Astrocyte (in vitro differentiated cells and primary cell): ENCODE results near the gene COL9A2. TPM values are rescaled to one million over a fixed set of nuclear protein-coding genes. Genes with fewer than 3 reads are reported as not detected.

Experiments used
- DNase-seq: peaks from one replicate; pipeline ENCODE4 v3.0.0-alpha.2; 2010; ENCODE audit warnings: low read depth
- FAIRE-seq: peaks from 2 replicates; lab custom pipeline; 2011; peaks lifted over from hg19 to GRCh38; lab: Jason Lieb, UNC
- H2AFZ ChIP-seq: 2 replicates; pipeline ENCODE4 v1.6.0; 2012; ENCODE audit warnings: low read depth, low read length, inconsistent platforms
- H3K27ac ChIP-seq: 2 replicates; pipeline ENCODE4 v1.5.1; 2011; ENCODE audit warnings: low read depth, low read length, inconsistent platforms
- H3K27me3 ChIP-seq: 2 replicates; pipeline ENCODE4 v1.6.0; 2011; ENCODE audit warnings: low read length, inconsistent platforms; ENCODE audit not compliant: insufficient read depth
- H3K36me3 ChIP-seq: 2 replicates; pipeline ENCODE4 v1.5.1; 2011; ENCODE audit warnings: low read length, inconsistent platforms; ENCODE audit not compliant: insufficient read depth
- H3K4me1 ChIP-seq: 2 replicates; pipeline ENCODE4 v1.5.1; 2011; ENCODE audit warnings: low read length, inconsistent platforms; ENCODE audit not compliant: insufficient read depth
- H3K4me2 ChIP-seq: 2 replicates; pipeline ENCODE4 v1.6.0; 2012; ENCODE audit warnings: low read length, inconsistent platforms
- H3K4me3 ChIP-seq: 2 replicates; pipeline ENCODE4 v1.5.1; 2011; ENCODE audit warnings: low read depth, mild to moderate bottlenecking, low read length, inconsistent platforms; ENCODE audit not compliant: insufficient read depth
- H3K79me2 ChIP-seq: 2 replicates; pipeline ENCODE4 v1.6.0; 2012; ENCODE audit warnings: mild to moderate bottlenecking, low read length, inconsistent platforms; ENCODE audit not compliant: insufficient read depth
- H3K9ac ChIP-seq: 2 replicates; pipeline ENCODE4 v1.6.0; 2012; ENCODE audit warnings: mild to moderate bottlenecking, low read length, inconsistent platforms
- H3K9me3 ChIP-seq: 2 replicates; pipeline ENCODE4 v1.5.1; 2012; ENCODE audit warnings: low read depth, mild to moderate bottlenecking, low read length, inconsistent platforms; ENCODE audit not compliant: insufficient read depth
- H4K20me1 ChIP-seq: 2 replicates; pipeline ENCODE4 v1.6.0; 2012; ENCODE audit warnings: low read length, inconsistent platforms; ENCODE audit not compliant: insufficient read depth
- H3K27ac Mint-ChIP-seq: one replicate; pipeline ENCODE4 v1.8.0; 2021; ENCODE audit warnings: mild to moderate bottlenecking, mixed read lengths; ENCODE audit not compliant: unreplicated experiment
- H3K27me3 Mint-ChIP-seq: one replicate; pipeline ENCODE4 v1.8.0; 2021; ENCODE audit warnings: low read depth, mixed read lengths; ENCODE audit not compliant: unreplicated experiment
- H3K36me3 Mint-ChIP-seq: one replicate; pipeline ENCODE4 v1.8.0; 2021; ENCODE audit warnings: low read depth, mixed read lengths; ENCODE audit not compliant: unreplicated experiment
- H3K4me1 Mint-ChIP-seq: one replicate; pipeline ENCODE4 v1.8.0; 2021; ENCODE audit warnings: low read depth, mixed read lengths; ENCODE audit not compliant: unreplicated experiment
- H3K4me3 Mint-ChIP-seq: one replicate; pipeline ENCODE4 v1.8.0; 2021; ENCODE audit warnings: mild to moderate bottlenecking, moderate library complexity, mixed read lengths; ENCODE audit not compliant: unreplicated experiment
- H3K9me3 Mint-ChIP-seq: one replicate; pipeline ENCODE4 v1.8.0; 2021; ENCODE audit warnings: mild to moderate bottlenecking, mixed read lengths; ENCODE audit not compliant: unreplicated experiment
- EZH2 ChIP-seq: IDR thresholded peaks from 2 replicates; pipeline ENCODE4 v1.6.1; 2012; ENCODE audit warnings: mild to moderate bottlenecking, low read length, inconsistent platforms; ENCODE audit not compliant: insufficient read depth
- total RNA-seq: library from RNA; stranded (reverse); gene quantifications from 2 replicates; pipeline ENCODE4 v1.2.1, GENCODE V29; 2021
- TF ChIP-seq, protein P1 (sequence below): IDR thresholded peaks from 2 replicates; pipeline ENCODE4 v1.5.1; 2011; ENCODE audit warnings: low read depth, mild to moderate bottlenecking, inconsistent platforms, low read length, moderate library complexity; ENCODE audit not compliant: insufficient read depth

The COL9A2 gene
- total RNA-seq, 1 donor from 2014 or later, result 2.1 TPM

DNA sequence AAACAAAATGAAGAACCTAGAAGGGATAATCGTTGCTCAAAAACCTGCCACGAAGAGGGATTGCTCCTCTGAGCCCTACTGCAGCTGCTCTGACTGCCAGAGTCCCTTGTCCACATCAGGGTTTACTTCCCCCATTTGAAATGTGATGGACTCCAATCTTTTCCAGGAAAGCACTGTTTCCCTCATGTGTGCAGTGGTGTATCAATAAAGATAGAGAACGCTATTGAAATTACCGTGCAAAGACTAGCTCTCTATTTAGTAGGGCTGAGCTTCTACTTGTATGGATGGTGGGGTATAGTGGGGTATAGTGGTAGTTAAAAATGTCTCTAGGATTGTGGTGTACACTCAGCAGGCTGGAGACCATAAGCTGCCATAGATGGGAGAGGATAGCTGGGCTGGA lies 65.6 kb downstream of the COL9A2 start:
- H3K4me1 Mint-ChIP-seq, result peaks cover 9% of the 10 kb centered on the region
- no peak overlapping the region for H3K4me3 Mint-ChIP-seq
- H3K36me3 Mint-ChIP-seq, result peaks cover 5% of the 10 kb centered on the region
- TF ChIP-seq, protein P1, sequence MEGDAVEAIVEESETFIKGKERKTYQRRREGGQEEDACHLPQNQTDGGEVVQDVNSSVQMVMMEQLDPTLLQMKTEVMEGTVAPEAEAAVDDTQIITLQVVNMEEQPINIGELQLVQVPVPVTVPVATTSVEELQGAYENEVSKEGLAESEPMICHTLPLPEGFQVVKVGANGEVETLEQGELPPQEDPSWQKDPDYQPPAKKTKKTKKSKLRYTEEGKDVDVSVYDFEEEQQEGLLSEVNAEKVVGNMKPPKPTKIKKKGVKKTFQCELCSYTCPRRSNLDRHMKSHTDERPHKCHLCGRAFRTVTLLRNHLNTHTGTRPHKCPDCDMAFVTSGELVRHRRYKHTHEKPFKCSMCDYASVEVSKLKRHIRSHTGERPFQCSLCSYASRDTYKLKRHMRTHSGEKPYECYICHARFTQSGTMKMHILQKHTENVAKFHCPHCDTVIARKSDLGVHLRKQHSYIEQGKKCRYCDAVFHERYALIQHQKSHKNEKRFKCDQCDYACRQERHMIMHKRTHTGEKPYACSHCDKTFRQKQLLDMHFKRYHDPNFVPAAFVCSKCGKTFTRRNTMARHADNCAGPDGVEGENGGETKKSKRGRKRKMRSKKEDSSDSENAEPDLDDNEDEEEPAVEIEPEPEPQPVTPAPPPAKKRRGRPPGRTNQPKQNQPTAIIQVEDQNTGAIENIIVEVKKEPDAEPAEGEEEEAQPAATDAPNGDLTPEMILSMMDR, result no peak
- no peak for TF ChIP-seq EZH2
- Histone ChIP-seq H3K79me2 (peaks cover 16% of the 10 kb centered on the region), H2AFZ (no peak overlapping the region), H3K4me3 (no peak overlapping the region), H3K27ac (no peak overlapping the region), H3K4me2 (no peak overlapping the region), H3K27me3 (no peaks in the 10 kb centered on the region), H4K20me1 (no peaks in the 10 kb centered on the region), H3K9ac (no peak overlapping the region), H3K36me3 (no peaks in the 10 kb centered on the region), H3K4me1 (peaks cover 5% of the 10 kb centered on the region), H3K9me3 (no peaks in the 10 kb centered on the region)
- no peaks in the 10 kb centered on the region for H3K27me3 Mint-ChIP-seq
- H3K9me3 Mint-ChIP-seq, result no peaks in the 10 kb centered on the region
- DNase-seq, result no peak
- FAIRE-seq, result no peak
- no peak overlapping the region for H3K27ac Mint-ChIP-seq

Other genes starting within 250 kb of the COL9A2 start
- gene PPT1, start 220.0 kb downstream of the COL9A2 start, total RNA-seq, result 33.1 and 37.0 TPM in 2 replicates
- 15.0 and 15.4 TPM in 2 replicates for gene RLF, start 155.9 kb downstream of the COL9A2 start, total RNA-seq
- gene TMCO2, start 69.3 kb downstream of the COL9A2 start, total RNA-seq, result not detected in 2 replicates
- gene ZMPSTE24, start 59.0 kb downstream of the COL9A2 start, total RNA-seq, result 62.4 and 62.5 TPM in 2 replicates
- 16.8 and 18.3 TPM in 2 replicates for gene SMAP2, start 56.4 kb upstream of the COL9A2 start, total RNA-seq
- 4.3 and 5.4 TPM in 2 replicates for gene ZFP69B, start 133.2 kb upstream of the COL9A2 start, total RNA-seq
- gene ZFP69, start 160.0 kb upstream of the COL9A2 start, total RNA-seq, result 1.4 and 1.8 TPM in 2 replicates
- 6.5 and 6.8 TPM in 2 replicates for gene EXO5, start 191.5 kb upstream of the COL9A2 start, total RNA-seq
- gene ZNF684, start 214.4 kb upstream of the COL9A2 start, total RNA-seq, result 3.9 and 5.8 TPM in 2 replicates